SK-N-SH (cell line): ENCODE data around the gene TRAFD1. TPM values are rescaled to one million over a fixed set of nuclear protein-coding genes. Genes with fewer than 3 reads are reported as not detected.

Experiments used
- CTCF ChIA-PET: fragments of 300-600, 350-600 bp; formaldehyde crosslinking; extraction: SDS; loops from one replicate; lab custom pipeline; 2021; lab: Yijun Ruan, JAX
- POLR2A ChIA-PET: fragments of 350-600 bp; sonication (Branson Sonifier 250); formaldehyde crosslinking; extraction: SDS; loops from one replicate; lab custom pipeline; 2020; ENCODE audit warnings: antibody characterized with exemption, inconsistent platforms; lab: Yijun Ruan, JAX
- DNase-seq: peaks from one replicate; pipeline ENCODE4 v3.0.0; 2012
- H2AFZ ChIP-seq: fragments of 200-600 bp; sonication (generic); 2 replicates; pipeline ENCODE4 v1.8.1; 2016; ENCODE audit warnings: antibody characterized with exemption, mild to moderate bottlenecking, low read depth
- H3F3A ChIP-seq: fragments of 200-600 bp; sonication (generic); replicated peaks from 2 replicates; pipeline ENCODE3; 2016; ENCODE audit warnings: antibody characterized with exemption, mild to moderate bottlenecking; ENCODE audit not compliant: insufficient read depth
- H3K27ac ChIP-seq, 2 experiments: fragments of 200-500 bp in 1 of 2; fragments of 200-600 bp in 1 of 2; sonication (Bioruptor generic) in 1 of 2; sonication (generic), shearing (Covaris generic) in 1 of 2; 2 replicates each; pipeline versions ENCODE4 v1.5.1 to v1.6.1; 2014 to 2016; ENCODE audit warnings: low read depth in 2 of 2, inconsistent platforms in 1 of 2, low read length in 1 of 2, mild to moderate bottlenecking in 1 of 2, mixed read lengths in 1 of 2
- H3K27me3 ChIP-seq: fragments of 200-600 bp; sonication (generic), shearing (Covaris generic); 2 replicates; pipeline ENCODE4 v1.6.1; 2016; ENCODE audit warnings: mixed run types; ENCODE audit not compliant: insufficient read depth
- H3K36me3 ChIP-seq, 2 experiments: fragments of 200-500 bp in 1 of 2; fragments of 200-600 bp in 1 of 2; sonication (Bioruptor generic) in 1 of 2; sonication (generic) in 1 of 2; replicated peaks in 1 of 2; 2 replicates each; pipeline versions ENCODE3 to v1.5.1; 2014 to 2016; ENCODE audit warnings: low read length in 1 of 2, mild to moderate bottlenecking in 1 of 2; ENCODE audit not compliant: insufficient read depth in 2 of 2, control insufficient read depth in 1 of 2
- H3K4me1 ChIP-seq, 2 experiments: fragments of 200-500 bp in 1 of 2; fragments of 200-600 bp in 1 of 2; sonication (Bioruptor generic) in 1 of 2; sonication (generic), shearing (Covaris generic) in 1 of 2; 2 replicates each; pipeline versions ENCODE4 v1.5.1 to v1.6.1; 2014 to 2016; ENCODE audit warnings: low read depth in 1 of 2, low read length in 1 of 2, mixed run types in 1 of 2; ENCODE audit not compliant: insufficient read depth in 2 of 2, control insufficient read depth in 1 of 2
- H3K4me2 ChIP-seq: fragments of 200-600 bp; sonication (generic), shearing (Covaris generic); 2 replicates; pipeline ENCODE4 v1.6.1; 2017; ENCODE audit warnings: mixed run types
- H3K4me3 ChIP-seq, 2 experiments: fragments of 200-500 bp in 1 of 2; fragments of 200-600 bp in 1 of 2; sonication (Bioruptor generic) in 1 of 2; sonication (generic), shearing (Covaris generic) in 1 of 2; 2 replicates each; pipeline versions ENCODE4 v1.5.1 to v1.8.1; 2014 to 2016; ENCODE audit warnings: low read depth in 2 of 2, inconsistent platforms in 1 of 2, low read length in 1 of 2, mild to moderate bottlenecking in 1 of 2, mixed read lengths in 1 of 2, moderate library complexity in 1 of 2
- H3K79me2 ChIP-seq: fragments of 200-600 bp; sonication (generic); 2 replicates; pipeline ENCODE4 v1.8.1; 2017; ENCODE audit warnings: mild to moderate bottlenecking; ENCODE audit not compliant: insufficient read depth
- H3K9ac ChIP-seq: fragments of 200-600 bp; sonication (generic); 2 replicates; pipeline ENCODE4 v1.6.1; 2017; ENCODE audit warnings: mixed run types
- H3K9me2 ChIP-seq: fragments of 200-600 bp; sonication (generic); 2 replicates; pipeline ENCODE4 v1.6.1; 2017; ENCODE audit warnings: mixed run types
- H3K9me3 ChIP-seq: fragments of 200-600 bp; sonication (generic); 2 replicates; pipeline ENCODE4 v1.6.1; 2017; ENCODE audit warnings: mixed run types, mild to moderate bottlenecking, moderate library complexity
- H4K20me1 ChIP-seq: fragments of 200-600 bp; sonication (generic); 2 replicates; pipeline ENCODE4 v1.6.1; 2017; ENCODE audit warnings: mild to moderate bottlenecking, mixed run types; ENCODE audit not compliant: insufficient read depth
- CHD2 ChIP-seq: fragments of 150-350 bp; IDR thresholded peaks from 2 replicates; pipeline ENCODE4 v1.6.1; 2018; ENCODE audit warnings: low read length; ENCODE audit not compliant: partially characterized antibody
- FOXJ3 ChIP-seq: sonication (generic); formaldehyde crosslinking; IDR thresholded peaks from 2 replicates; pipeline ENCODE4 v1.5.1; 2020; ENCODE audit warnings: mild to moderate bottlenecking, missing genetic modification reagents
- FOXM1 ChIP-seq: IDR thresholded peaks from 2 replicates; pipeline ENCODE4 v1.4.0; 2012; ENCODE audit warnings: low read depth, mild to moderate bottlenecking
- GATA2 ChIP-seq: sonication (generic); formaldehyde crosslinking; IDR thresholded peaks from 2 replicates; pipeline ENCODE4 v1.5.0; 2020; ENCODE audit warnings: mild to moderate bottlenecking, missing genetic modification reagents
- JUND ChIP-seq: IDR thresholded peaks from 2 replicates; pipeline ENCODE4 v1.4.0; 2012
- MEF2A ChIP-seq: IDR thresholded peaks from 2 replicates; pipeline ENCODE4 v1.4.0; 2012; ENCODE audit warnings: low read depth, borderline replicate concordance
- NFIC ChIP-seq: IDR thresholded peaks from 2 replicates; pipeline ENCODE4 v1.4.0; 2012; ENCODE audit warnings: borderline replicate concordance
- NRF1 ChIP-seq: IDR thresholded peaks from 2 replicates; pipeline ENCODE4 v1.6.1; 2012; ENCODE audit warnings: low read depth, mild to moderate bottlenecking, low read length
- POLR2AphosphoS5 ChIP-seq: IDR thresholded peaks from 2 replicates; pipeline ENCODE4 v1.6.1; 2012; ENCODE audit warnings: low read depth, low read length
- RAD21 ChIP-seq: IDR thresholded peaks from 2 replicates; pipeline ENCODE4 v1.6.1; 2012; ENCODE audit warnings: mild to moderate bottlenecking, low read length
- RCOR1 ChIP-seq: fragments of 150-350 bp; IDR thresholded peaks from 2 replicates; pipeline ENCODE4 v1.6.1; 2017; ENCODE audit warnings: antibody characterized with exemption, low read length
- SIN3A ChIP-seq: IDR thresholded peaks from 2 replicates; pipeline ENCODE4 v1.6.1; 2012; ENCODE audit warnings: low read depth, mild to moderate bottlenecking, low read length, moderate library complexity, borderline replicate concordance
- YY1 ChIP-seq: IDR thresholded peaks from 2 replicates; pipeline ENCODE4 v1.4.0; 2012; ENCODE audit warnings: low read depth, mild to moderate bottlenecking
- WGBS: methylation state at CpG from one replicate; pipeline ENCODE4 v1.1.6; 2017; ENCODE audit warnings: low lambda C conversion rate; 5-methylcytosine and 5-hydroxymethylcytosine counted together
- polyA plus RNA-seq, 3 experiments: library from polyadenylated mRNA; depleted of rRNA; stranded (reverse); fragments of >200 nt; gene quantifications; 2 replicates each; pipeline ENCODE4 v1.2.3, GENCODE V29; 2012
- TF ChIP-seq, protein P1 (sequence below): IDR thresholded peaks from 2 replicates; pipeline ENCODE4 v1.4.0; 2012; ENCODE audit warnings: low read depth
- TF ChIP-seq, protein P2 (sequence below): fragments of 150-350 bp; IDR thresholded peaks from 2 replicates; pipeline ENCODE4 v1.6.1; 2017; ENCODE audit warnings: antibody characterized with exemption, low read length, low read depth, borderline replicate concordance
- TF ChIP-seq, protein P3 (sequence below): IDR thresholded peaks from 2 replicates; pipeline ENCODE4 v1.4.0; 2012; ENCODE audit warnings: low read depth, borderline replicate concordance
- TF ChIP-seq, protein P4 (sequence below): IDR thresholded peaks from 2 replicates; pipeline ENCODE4 v1.4.0; 2012; ENCODE audit warnings: low read depth, borderline replicate concordance

TRAFD1 gene
- polyA plus RNA-seq, 1 of the 3 experiments (the other 2 are of a cell fraction), result 12.4 TPM

DNA sequence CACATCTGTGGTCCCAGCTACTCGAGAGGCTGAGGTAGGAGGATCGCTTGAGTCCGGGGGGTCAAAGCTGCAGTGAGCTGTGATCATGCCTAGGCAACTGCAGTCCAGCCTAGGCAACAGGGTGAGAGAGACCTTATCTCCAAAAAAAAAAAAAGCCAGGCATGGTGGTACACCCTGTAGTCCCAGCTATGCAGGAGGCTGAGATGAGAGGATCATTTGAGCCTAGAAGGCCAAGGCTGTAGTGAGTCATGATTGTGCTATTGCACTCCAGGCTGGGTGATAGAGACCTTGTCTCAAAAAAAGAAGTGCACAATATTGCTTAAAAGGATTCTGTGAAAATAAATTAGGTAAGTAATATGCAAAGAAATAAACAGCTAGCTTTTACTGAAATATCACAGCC lies 33.8 kb upstream of the TRAFD1 start:
- H3F3A ChIP-seq, result peaks cover 18% of the 10 kb centered on the region
- H3K36me3 ChIP-seq, result peaks cover 16 to 59% of the 10 kb centered on the region in 2 experiments
- no peak for DNase-seq
- H3K27me3 ChIP-seq, result no peaks in the 10 kb centered on the region
- ChIA-PET POLR2A (no interaction called here), CTCF (interaction anchor here (0.6 to 1.2 kb wide), 2 partner anchors 14 to 26 kb away, joined by 3 read pairs; no protein-coding TSS in a partner anchor)
- H3K79me2 ChIP-seq, result peaks cover 83% of the 10 kb centered on the region
- no peaks in the 10 kb centered on the region for H3K9me2 ChIP-seq
- H3K9me3 ChIP-seq, result no peaks in the 10 kb centered on the region
- no peak overlapping the region for H3K4me3 ChIP-seq
- no peak overlapping the region for H3K27ac ChIP-seq
- H4K20me1 ChIP-seq, result peaks cover 13% of the 10 kb centered on the region
- TF ChIP-seq GATA2 (CRISPR knock-in tag), result no peak
- TF ChIP-seq NFIC, result no peak
- no peak for TF ChIP-seq CHD2
- no peak for TF ChIP-seq POLR2AphosphoS5
- no peak for TF ChIP-seq RAD21
- no peak for TF ChIP-seq FOXJ3 (CRISPR knock-in tag)
- TF ChIP-seq, protein P1, sequence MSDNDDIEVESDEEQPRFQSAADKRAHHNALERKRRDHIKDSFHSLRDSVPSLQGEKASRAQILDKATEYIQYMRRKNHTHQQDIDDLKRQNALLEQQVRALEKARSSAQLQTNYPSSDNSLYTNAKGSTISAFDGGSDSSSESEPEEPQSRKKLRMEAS, result no peak
- TF ChIP-seq, protein P2, sequence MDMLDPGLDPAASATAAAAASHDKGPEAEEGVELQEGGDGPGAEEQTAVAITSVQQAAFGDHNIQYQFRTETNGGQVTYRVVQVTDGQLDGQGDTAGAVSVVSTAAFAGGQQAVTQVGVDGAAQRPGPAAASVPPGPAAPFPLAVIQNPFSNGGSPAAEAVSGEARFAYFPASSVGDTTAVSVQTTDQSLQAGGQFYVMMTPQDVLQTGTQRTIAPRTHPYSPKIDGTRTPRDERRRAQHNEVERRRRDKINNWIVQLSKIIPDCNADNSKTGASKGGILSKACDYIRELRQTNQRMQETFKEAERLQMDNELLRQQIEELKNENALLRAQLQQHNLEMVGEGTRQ, result no peak
- no peak for TF ChIP-seq FOXM1
- TF ChIP-seq, protein P3, sequence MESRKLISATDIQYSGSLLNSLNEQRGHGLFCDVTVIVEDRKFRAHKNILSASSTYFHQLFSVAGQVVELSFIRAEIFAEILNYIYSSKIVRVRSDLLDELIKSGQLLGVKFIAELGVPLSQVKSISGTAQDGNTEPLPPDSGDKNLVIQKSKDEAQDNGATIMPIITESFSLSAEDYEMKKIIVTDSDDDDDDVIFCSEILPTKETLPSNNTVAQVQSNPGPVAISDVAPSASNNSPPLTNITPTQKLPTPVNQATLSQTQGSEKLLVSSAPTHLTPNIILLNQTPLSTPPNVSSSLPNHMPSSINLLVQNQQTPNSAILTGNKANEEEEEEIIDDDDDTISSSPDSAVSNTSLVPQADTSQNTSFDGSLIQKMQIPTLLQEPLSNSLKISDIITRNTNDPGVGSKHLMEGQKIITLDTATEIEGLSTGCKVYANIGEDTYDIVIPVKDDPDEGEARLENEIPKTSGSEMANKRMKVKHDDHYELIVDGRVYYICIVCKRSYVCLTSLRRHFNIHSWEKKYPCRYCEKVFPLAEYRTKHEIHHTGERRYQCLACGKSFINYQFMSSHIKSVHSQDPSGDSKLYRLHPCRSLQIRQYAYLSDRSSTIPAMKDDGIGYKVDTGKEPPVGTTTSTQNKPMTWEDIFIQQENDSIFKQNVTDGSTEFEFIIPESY, result no peak
- no peak for TF ChIP-seq MEF2A
- TF ChIP-seq SIN3A, result no peak
- TF ChIP-seq RCOR1, result no peak
- no peak for TF ChIP-seq JUND
- TF ChIP-seq, protein P4, sequence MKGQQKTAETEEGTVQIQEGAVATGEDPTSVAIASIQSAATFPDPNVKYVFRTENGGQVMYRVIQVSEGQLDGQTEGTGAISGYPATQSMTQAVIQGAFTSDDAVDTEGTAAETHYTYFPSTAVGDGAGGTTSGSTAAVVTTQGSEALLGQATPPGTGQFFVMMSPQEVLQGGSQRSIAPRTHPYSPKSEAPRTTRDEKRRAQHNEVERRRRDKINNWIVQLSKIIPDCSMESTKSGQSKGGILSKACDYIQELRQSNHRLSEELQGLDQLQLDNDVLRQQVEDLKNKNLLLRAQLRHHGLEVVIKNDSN, result no peak
- no peak for TF ChIP-seq NRF1
- no peak for TF ChIP-seq YY1
- TF ChIP-seq, all 33 proteins: peak for 0
- H3K4me2 ChIP-seq, result no peak overlapping the region
- no peak overlapping the region for H3K9ac ChIP-seq
- H2AFZ ChIP-seq, result no peak overlapping the region
- WGBS, result 96% methylated on average over 3 of the region's 3 CpGs
- peaks cover 0 to 7% of the 10 kb centered on the region in 2 experiments; a peak in 1 of 4 replicates for H3K4me1 ChIP-seq
